GM18907 (cell line): Measurements from ENCODE around the gene RNF207.

ENCODE experiments used
- ATAC-seq: cut with Tn5 transposase; IDR thresholded peaks from one replicate; pipeline ENCODE4 v1.9.1; 2021; ENCODE audit warnings: mild to moderate bottlenecking, moderate library complexity; ENCODE audit not compliant: unreplicated experiment

The RNF207 gene

GRCh38 chr1:6265151-6265550 is 59.2 kb downstream of the RNF207 start:
- no peak for ATAC-seq

GRCh38 chr1:6266641-6267040 is 60.7 kb downstream of the RNF207 start:
- ATAC-seq = no peak

- ATAC-seq = no peak
Measured at GRCh38 chr1:6267686-6268322, 61.9 kb downstream of the RNF207 start.

- no peak for ATAC-seq
Measured at GRCh38 chr1:6268415-6268814, 62.5 kb downstream of the RNF207 start.

GRCh38 chr1:6269296-6269695 is 63.4 kb downstream of the RNF207 start:
- no peak for ATAC-seq

- no peak for ATAC-seq
Measured at GRCh38 chr1:6269720-6270400, 63.9 kb downstream of the RNF207 start.

- no peak for ATAC-seq
Measured at GRCh38 chr1:6270401-6270800, 64.5 kb downstream of the RNF207 start.
